NCI-H1092 (cell line): Measurements from ENCODE around the gene GZMA.
A peak's percentile ranks its signal among the peaks of the same experiment; 100 is the strongest.

ENCODE experiments used
- DNase-seq: peaks from one replicate; lab custom pipeline; 2025; lab: John Stamatoyannopoulos, UW

Gene GZMA

DNA sequence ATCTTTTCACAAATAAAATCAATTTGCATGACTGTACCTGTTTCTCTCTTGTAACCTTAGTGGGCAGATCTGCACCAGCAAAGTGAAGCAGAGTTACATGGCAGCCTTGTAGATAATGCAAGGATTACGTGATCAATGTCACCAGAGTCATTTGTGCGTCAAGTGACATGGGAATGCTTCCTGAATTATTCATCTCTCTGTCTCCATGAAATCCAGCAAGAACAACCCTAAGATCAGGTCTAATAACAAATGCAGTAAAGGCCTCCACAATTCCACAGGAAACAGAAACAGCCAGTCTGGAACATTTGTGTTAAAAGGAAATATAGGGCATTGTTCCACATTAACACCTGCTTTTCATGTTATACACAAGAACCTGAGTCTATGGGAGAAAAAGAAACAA is 7.8 kb downstream of the GZMA start:
- DNase-seq: no peak

DNA sequence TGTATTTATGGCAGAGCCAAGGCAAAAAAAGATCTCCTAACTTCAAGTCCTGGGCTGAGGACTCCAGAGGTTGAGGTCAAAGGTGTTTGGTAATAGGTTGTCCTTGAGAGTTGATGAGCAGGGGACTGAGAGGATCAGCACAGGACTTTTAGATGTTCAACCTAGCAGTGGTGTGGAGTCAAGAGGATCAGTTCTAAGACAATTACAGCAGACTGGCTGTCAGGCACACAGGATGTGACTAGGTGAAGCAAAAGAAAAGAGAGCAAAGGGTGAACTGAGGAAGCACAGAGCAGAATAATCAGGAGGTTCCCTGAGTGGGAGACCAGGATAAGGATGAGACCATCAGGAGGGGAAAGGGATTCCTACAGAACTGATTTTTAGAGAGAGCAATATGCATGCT is 10.9 kb downstream of the GZMA start:
- no peak for DNase-seq

DNA sequence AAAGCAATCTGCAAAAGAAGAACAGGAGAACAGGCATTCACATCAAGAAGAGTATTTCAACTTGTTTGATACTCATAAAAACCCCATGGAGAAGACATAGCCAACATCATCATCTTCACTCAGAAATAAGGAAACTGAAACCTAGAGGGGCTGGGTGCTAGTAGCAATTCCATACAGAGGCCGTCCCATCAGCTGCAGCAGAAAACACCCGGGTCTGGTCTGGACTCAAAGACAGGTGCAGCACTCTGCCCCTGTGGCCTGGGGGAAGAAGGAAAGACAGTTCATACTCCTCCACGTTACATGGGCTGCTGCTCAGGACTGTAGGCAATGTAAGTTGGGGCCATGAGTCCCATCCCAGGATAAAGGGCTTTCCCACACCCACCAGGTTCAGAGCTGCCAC is 11.6 kb downstream of the GZMA start:
- no peak for DNase-seq

DNA sequence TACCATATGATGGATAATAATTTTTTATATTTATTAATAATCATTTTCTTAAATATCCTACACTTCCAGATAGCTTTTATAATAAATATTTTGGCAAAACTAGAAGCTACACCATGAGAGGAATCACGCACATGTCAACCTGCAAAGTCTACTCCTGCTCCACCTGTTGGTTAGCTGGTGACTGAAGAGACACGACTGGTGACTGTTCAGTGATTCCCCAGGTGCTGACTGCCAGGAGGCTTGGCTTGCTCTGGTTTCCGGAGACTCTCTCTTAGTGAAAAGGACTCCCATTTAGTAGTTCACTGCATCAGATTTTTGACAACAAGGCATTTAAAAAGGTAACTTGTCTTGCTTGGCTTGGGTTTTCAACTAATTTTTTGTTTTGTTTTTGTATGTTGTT is 20.9 kb downstream of the GZMA start:
- no peak for DNase-seq

DNA sequence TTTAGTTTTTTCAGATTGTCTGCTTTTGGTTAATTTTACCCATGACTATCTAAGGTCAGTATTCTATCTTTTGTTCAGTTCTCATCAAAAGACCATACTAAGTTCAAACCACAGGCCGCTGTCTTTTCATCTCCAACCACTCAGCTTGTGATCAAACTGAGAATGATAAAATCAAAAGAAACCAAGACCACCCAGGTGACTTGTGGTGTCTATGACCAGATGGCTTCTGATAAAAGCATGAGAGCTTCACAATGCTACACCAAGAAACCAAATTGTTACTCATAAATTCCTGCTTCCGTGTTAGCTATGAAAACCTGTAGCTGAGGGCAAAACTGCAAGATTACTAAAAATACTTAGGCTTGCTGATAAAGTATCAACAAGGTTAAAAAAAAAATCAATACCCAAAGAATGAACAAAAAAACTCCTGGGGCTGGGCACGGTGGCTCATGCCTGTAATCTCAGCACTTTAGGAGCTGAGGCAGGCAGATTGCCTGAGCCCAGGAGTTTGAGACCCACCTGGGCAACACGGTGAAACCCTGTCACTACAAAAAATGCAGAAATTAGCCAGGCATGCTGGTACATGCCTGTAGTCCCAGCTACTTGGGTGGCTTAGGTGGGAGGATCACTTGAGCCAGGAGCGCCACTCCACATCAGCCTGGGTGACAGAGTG is 31.7 kb downstream of the GZMA start:
- DNase-seq: no peak

DNA sequence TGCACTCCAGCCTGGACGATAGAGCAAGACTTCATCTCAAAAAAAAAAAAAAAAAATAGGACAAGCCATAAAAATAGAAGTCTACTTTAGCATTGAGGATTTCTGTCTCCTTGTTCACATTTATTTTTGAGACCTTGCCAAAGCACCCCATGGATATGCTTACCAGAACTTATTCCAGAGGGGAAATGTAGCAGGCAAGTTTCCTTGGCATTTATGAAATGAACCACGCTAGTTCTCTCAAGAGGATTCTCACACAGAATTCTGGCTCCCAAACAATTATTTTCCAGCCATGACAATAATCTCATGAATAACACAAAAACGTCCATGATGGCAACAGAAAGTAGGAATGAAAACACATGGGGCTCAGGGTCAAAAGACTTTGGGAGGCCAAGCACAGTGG is 34.1 kb downstream of the GZMA start:
- DNase-seq: no peak

DNA sequence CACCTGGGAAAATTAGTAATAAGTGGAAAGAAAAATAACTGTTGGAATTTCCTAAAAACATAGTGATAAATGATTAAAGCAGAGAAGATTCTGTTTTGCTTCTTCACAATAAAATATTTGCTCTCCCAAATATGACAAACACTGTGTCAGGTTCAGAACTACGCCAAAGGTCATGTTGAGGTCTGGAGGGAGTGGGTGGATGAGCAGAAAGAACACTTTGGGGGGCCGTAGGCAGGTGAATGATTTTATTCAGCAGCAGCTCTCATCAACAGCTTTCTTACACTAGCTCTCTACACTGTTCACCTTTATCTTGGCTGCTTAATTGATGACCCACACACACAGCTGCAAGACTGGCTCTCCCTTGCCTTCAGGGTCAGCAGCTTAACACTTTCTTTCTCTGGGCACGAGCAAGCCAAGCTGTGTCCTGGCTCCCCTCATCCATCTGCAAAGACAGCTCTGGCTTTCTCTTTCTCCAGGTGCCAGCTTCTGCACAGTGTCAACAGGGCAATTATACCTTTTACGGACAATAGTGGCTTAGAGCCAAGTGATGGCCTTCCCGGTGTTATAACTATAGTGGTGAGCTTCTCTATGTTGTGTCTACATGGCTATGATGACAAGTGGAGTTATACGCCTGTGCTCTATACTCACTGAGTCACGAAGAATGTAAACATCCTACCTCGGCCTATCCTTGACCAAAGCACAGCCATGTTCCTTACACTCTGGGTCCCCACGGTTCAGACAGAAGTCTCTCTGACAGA is 38.6 kb downstream of the GZMA start:
- no peak for DNase-seq

DNA sequence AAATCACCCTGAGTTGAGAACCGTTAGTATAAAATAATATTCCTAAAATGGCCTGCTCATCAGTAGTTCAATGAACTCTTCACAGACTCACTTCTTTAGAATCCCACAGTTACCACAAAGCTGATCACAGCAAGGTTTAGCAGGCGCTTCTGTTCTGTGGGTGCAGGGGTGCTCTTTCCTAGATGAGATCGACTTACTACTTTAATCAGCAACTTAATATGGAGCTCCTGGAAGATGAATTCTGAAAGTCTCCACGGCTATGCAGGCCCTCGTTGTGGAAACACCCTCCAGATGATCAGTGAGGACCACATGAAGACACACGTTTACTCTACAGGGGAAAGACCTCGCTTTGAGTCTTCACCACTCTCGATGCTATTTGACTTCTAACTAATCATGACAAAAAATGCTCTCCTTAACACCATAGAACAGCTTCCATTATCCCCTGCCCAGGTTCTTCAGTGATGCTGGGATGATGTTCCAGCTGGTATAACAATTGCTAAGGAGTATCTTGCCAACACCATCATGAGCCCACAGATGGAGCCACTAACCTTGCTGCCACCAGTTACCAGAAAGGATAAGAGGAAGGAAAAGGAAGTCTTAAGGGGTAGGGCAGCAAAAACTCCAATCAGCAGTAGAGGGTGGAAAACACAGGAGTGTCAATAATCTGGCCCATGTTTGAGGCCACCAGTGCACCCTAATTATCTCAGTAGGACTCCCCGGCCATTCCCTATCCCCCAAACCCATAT is 39.7 kb downstream of the GZMA start:
- no peak for DNase-seq

DNA sequence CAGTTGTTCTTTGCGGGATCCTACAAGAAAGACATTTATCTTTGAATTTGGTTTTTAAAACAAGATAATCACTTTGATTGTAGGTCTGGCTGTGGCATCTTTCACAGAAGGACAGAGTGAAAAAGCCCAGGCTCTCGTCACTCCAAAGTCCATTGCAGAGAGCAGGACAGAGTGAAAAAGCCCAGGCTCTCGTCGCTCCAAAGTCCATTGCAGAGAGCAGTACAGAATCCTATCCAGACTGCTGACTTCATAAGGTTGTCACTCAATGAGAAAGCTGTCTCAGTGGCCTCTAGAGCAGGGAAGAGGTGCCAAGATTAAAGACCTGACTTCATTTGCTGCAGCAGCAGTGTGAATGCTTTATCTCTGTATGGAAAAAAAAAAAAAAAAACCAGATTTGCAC is 41.2 kb downstream of the GZMA start:
- DNase-seq: no peak

DNA sequence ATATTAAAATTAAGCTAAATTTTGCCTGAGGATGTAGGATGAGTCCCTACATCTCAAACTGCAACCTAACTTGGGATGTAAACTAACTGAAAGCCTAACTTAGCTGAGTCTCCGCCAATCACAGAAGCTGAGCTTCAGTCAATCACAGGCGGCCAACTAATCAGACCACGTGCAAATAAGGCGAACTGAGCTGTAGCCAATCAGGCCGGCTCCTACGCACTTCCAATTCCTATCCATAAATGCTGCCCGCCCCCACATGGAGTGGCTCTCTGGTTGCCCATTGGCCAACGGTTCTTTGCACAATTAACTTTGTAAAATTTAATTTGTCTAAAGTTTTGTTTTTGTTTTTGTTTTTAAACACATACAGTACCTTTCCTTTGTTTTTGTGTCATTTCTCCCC is 43.6 kb downstream of the GZMA start:
- no peak for DNase-seq

DNA sequence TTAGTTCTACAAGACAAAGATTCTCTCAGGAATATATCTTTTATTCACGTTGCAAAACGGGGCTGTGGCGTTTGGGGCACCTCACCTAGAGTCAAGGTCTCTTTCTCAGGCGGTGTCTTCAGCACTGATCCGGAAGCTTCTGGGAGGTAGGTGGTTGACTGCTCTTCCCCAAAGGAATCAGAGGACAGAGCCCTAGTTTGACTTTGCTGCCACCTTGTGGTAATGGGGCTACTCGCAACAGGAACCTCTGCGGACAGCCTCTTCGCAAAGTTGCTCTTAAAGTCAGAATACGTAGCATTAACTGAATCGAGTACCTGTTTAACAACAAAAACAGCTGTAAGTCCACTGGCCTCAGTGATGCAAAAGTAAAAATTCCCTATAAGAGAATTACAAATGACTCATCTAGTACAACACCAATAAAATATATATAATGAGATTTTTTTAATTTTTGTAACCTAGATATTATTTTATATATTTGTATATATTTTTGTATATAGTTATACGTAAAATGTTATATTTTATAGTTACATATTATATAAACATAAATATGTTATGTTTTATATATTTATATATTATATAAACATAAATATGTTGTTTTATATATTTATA is 44.2 kb downstream of the GZMA start:
- DNase-seq: peak; percentile 67

DNA sequence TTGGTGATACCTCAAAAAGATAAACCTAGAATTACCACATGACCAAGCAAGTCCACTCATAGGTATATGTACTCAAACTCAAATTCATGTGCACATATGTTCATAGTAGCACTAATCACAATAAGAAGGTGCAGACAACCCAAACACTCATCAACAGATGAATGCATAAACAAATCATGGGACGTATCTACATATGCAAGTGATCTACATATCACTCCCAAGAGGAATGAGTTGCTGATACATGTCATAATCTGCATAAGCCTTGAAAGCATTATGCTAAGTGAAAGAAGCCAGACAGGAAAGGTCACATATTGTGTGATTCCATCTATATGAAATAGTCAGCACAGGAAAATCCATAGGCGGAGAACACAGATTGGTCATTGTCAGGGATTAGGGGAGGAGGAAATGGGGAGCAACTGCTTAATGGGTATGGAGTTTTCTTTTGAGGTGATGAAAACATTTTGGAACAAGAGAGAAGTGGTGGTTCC is 46.9 kb downstream of the GZMA start:
- no peak for DNase-seq

DNA sequence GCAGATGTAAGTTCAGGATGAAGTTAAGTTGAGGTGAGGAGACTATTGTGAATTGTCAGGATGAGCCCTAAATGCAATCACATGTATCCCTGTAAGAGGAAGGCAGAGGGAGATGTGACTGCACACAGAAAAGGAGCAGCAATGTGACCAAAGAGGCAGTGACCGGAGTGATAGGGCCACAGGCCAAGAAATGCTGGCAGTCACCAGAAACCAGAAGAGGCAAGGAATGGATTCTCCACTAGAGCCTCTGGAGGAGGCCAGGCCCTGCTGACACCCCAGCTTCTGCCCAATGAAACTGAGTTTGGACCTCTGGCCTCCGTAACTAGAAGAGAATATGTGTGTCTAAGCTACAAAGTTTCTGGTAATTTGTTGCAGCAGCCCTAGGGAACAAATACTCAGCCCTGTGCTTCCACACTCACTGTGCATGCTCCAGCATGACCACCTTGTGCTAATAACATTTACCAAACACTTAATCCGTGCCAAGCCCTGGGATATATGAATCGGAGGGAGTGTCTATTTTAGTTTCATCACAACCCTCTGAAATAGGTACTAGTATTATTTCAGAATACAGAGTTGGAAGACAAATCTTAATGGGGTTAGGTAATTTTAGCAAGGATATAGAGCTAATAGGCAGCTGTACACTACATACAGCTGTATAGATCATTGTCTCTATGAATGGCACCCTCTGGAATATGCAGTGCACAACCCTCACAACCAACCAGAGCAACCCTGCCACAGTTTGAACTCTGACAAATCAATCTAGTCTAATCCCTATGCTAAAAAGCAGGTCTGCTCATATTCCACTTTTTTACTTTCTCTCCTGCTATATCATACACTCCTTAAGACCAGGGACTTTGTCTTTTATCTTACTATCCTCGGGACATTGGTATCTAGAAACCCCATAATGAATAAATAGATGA is 49.7 kb downstream of the GZMA start:
- no peak for DNase-seq

DNA sequence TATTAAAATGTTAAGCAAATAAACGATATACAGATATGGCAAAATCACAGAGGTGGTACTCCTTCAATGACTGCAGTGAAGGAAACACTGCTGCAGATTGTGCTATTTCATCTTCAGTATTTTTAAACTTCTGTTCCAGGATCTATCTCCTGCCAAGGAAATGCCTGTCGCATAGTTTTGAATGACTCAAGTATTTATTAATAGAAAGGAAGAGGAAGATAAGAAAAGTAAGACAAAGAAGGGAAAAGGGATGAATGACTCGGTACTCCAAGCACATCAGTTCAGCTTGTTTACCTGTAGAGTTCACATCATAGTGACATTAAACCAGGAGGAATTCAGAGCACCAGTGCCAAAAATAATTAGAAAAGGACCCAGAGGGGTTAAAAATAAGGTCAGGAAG is 52.4 kb downstream of the GZMA start:
- no peak for DNase-seq
